GM06990 (cell line): Measurements from ENCODE around the gene ACTRT2.

ENCODE experiments used
- DNase-seq: peaks from one replicate; pipeline ENCODE4 v3.0.0-alpha.2; 2011; ENCODE audit not compliant: insufficient read length; ENCODE audit errors: extremely low read depth
- H3K27me3 ChIP-seq: replicated peaks from 2 replicates; pipeline ENCODE4 v1.6.0; 2011; ENCODE audit warnings: low read length; ENCODE audit not compliant: control insufficient read depth, insufficient read depth
- H3K36me3 ChIP-seq: 2 replicates; pipeline ENCODE4 v1.5.1; 2011; ENCODE audit warnings: low read length; ENCODE audit not compliant: control insufficient read depth, insufficient read depth
- H3K4me3 ChIP-seq: replicated peaks from 2 replicates; pipeline ENCODE4 v1.5.1; 2011; ENCODE audit warnings: low read depth, mild to moderate bottlenecking, control low read depth, low read length
- CTCF ChIP-seq: IDR thresholded peaks from 2 replicates; pipeline ENCODE4 v1.5.1; 2011; ENCODE audit warnings: low read length, control low read depth, mild to moderate bottlenecking, inconsistent platforms; ENCODE audit not compliant: insufficient read depth, poor library complexity, severe bottlenecking

The ACTRT2 gene

DNA sequence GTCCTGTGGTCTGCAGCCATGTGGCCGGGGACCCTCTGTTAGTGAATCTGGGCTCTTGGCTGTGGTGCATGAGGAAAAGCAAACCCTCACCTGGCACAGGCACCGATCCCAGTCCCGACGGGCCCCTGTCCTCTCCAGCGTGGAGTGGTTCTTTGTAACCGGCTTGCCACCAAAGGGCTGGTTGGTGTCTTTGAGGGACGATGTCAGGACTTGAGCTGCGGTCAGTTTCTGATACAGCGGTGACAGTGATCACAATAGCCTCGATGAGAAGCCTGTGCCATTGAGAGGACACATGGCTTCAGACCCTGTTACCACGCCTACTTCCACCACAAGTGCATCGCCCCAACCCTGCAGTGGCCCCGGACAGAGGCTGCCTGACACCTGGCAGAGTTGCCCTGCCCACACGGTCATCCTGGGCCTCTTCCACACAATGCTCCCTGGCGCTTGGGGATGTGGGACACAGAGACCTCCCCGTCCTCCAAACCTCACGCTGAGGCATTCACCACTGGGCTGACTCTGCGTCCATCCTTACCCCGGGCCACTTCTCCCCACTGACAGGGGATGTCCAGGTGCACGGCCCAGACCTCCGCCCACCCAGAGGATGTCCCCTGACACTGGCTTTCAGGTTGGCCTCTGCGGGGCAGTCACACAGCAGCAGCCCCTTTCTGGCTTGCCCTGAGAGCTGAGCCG lies 18.8 kb upstream of the ACTRT2 start:
- H3K36me3 ChIP-seq, result no peaks in the 10 kb centered on the region
- no peaks in the 10 kb centered on the region for H3K27me3 ChIP-seq
- DNase-seq, result no peak
- no peak for TF ChIP-seq CTCF
- no peak overlapping the region for H3K4me3 ChIP-seq

GRCh38 chr1:3003039-3003940 lies 18.0 kb upstream of the ACTRT2 start:
- TF ChIP-seq CTCF, result no peak
- Histone ChIP-seq H3K27me3 (no peaks in the 10 kb centered on the region), H3K4me3 (no peak overlapping the region), H3K36me3 (no peaks in the 10 kb centered on the region)
- no peak for DNase-seq

GRCh38 chr1:3003941-3004270 lies 17.4 kb upstream of the ACTRT2 start:
- Histone ChIP-seq H3K27me3 (no peaks in the 10 kb centered on the region), H3K4me3 (no peak overlapping the region), H3K36me3 (no peaks in the 10 kb centered on the region)
- TF ChIP-seq CTCF, result no peak
- no peak for DNase-seq

DNA sequence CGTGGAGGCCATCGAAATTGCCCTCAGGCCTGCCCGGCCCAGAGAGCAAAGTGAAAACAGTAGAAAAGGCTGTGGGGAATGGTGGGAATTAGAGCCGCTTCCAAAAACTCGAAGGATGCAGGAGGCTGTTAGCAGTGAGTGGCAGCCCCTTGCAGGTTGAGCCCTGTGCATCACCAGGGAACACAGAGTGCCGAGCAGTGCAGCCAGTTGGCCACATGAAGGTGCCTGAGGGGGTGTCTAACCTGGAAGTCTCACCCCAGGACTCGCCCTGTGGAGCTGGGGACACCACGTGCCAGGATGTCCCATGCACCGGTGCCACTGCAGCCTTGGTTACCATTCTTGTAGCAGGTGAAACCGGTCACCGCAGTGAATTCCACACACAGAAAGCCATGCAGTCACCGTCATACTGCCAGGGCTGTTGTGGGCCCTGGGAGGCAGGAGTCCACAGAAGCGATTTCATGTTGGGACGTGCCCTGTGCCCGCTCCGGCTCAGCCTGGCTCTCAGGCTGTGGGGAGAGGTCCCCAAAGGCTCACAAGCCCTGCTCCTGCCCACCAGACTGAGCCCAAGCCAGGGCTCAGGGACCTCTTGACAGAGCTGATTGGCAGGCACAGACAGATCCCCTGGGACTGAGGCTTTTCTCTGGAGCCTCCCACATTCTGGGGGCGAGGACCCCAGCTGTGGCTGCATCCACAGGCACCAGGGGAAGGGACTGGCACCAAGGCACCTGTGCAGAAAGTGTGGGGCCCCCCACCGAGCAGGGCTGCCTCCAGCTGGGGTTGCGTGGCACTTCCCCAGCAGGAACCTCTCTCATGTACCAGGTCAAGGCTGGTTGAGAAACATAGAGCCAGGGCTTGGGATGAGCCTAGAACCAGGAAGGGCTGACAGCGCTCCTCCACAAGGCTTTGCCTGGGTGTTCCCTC lies 16.7 kb upstream of the ACTRT2 start:
- Histone ChIP-seq H3K36me3 (no peaks in the 10 kb centered on the region), H3K27me3 (no peaks in the 10 kb centered on the region), H3K4me3 (no peak overlapping the region)
- no peak for TF ChIP-seq CTCF
- no peak for DNase-seq

GRCh38 chr1:3005771-3006170 lies 15.5 kb upstream of the ACTRT2 start:
- no peak for DNase-seq
- H3K4me3 ChIP-seq, result no peak overlapping the region
- H3K27me3 ChIP-seq, result no peaks in the 10 kb centered on the region
- no peaks in the 10 kb centered on the region for H3K36me3 ChIP-seq
- no peak for TF ChIP-seq CTCF
